ENCODE data around the gene ANKFY1.

Gene ANKFY1

DNA sequence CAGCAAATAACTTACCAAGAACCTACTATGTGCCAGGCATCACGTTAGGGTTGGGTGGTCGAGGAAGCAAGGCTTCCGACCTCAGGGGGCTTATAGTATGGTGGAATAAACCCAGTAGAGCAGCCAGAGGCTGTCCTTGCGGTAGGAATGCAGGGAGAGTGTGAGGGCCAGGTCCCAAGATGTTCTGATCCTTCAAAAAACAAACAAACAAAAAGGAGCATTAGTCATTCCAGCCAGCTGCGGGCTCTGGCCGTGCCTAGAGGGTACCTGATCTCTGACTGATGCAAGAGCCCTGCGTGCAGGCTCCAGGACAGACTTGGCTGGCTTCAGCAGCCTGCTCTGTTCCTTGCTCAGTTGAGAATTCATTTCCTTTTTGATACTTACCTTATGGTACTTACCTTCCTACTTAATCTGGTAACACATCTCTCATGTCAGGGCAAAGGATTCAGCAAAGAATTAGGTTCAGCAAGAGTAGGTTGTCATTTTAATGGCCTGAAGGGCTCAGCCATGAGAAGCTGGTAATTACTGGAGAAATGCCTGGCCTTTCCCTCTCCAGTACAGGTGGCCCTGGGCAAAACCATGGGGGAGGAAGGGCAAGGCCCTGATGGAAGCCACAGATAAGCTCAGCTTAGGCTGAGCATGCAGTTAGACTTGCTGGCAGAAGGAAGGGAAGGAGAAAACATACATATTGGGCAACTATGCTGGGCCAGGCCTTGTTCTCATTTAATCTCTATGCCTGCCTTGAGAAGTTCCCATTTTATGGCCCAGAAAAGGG lies 102.4 kb downstream of the ANKFY1 start:
- peaks cover under 1 to 26% of the 10 kb centered on the region in 2 donors for H3K36me3 ChIP-seq (ENCODE audit: control insufficient read depth in 2 of 2, insufficient read depth in 2 of 2, low read length in 2 of 2)
- H3K27ac ChIP-seq (ENCODE audit: low read depth in 2 of 2, low read length in 2 of 2), result no peak overlapping the region
- no peak overlapping the region for H3K9ac ChIP-seq (ENCODE audit: low read depth in 1 of 2, low read length in 2 of 2)

DNA sequence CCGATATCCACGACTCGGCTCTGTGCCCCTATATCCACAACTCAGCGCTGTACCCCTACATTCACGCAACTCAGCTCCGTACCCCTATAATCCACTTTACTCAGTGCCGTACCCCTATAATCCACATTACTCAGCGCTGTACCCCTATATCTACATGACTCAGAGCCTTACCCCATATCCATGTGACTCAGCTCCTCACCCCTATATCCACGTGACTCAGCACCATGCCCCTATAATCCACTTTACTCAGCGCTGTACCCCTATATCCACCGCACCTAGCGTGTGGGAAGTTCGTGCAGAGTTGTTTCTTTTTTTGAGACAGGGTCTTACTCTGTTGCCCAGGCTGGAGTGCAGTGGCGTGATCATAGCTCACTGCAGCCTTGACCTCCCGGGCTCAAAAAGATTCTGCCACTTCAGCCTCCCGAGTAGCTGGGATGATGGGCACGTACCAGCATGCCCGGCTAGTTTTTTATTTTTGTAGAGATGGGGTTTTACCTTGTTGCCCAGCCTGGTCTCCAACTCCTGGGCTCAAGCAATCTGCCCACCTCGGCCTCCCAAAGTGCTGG lies 103.4 kb downstream of the ANKFY1 start:
- H3K27me3 ChIP-seq (ENCODE audit: control insufficient read depth in 2 of 2, insufficient read depth in 2 of 2, low read length in 2 of 2), result no peaks in the 10 kb centered on the region
- H3K9me3 ChIP-seq (ENCODE audit: control insufficient read depth in 2 of 2, low read length in 2 of 2), result no peaks in the 10 kb centered on the region
- peaks cover 2 to 21% of the 10 kb centered on the region in 2 donors for H3K36me3 ChIP-seq (ENCODE audit: control insufficient read depth in 2 of 2, insufficient read depth in 2 of 2, low read length in 2 of 2)
- no peak overlapping the region for H3K27ac ChIP-seq (ENCODE audit: low read depth in 2 of 2, low read length in 2 of 2)
- H3K4me3 ChIP-seq (ENCODE audit: low read length in 2 of 2), result no peak overlapping the region
- H3K4me1 ChIP-seq (ENCODE audit: control insufficient read depth in 2 of 2, insufficient read depth in 2 of 2, low read length in 2 of 2), result peaks cover 0 to 3% of the 10 kb centered on the region in 2 donors
- H3K9ac ChIP-seq (ENCODE audit: low read depth in 1 of 2, low read length in 2 of 2), result no peak overlapping the region

More for the DNA sequence above, 102.4 kb downstream of the ANKFY1 start:
- Histone ChIP-seq H3K27me3 (ENCODE audit: control insufficient read depth in 2 of 2, insufficient read depth in 2 of 2, low read length in 2 of 2) (no peaks in the 10 kb centered on the region), H3K4me3 (ENCODE audit: low read length in 2 of 2) (no peak overlapping the region), H3K9me3 (ENCODE audit: control insufficient read depth in 2 of 2, low read length in 2 of 2) (no peaks in the 10 kb centered on the region), H3K4me1 (ENCODE audit: control insufficient read depth in 2 of 2, insufficient read depth in 2 of 2, low read length in 2 of 2) (peaks cover 0 to 3% of the 10 kb centered on the region in 2 donors)

DNA sequence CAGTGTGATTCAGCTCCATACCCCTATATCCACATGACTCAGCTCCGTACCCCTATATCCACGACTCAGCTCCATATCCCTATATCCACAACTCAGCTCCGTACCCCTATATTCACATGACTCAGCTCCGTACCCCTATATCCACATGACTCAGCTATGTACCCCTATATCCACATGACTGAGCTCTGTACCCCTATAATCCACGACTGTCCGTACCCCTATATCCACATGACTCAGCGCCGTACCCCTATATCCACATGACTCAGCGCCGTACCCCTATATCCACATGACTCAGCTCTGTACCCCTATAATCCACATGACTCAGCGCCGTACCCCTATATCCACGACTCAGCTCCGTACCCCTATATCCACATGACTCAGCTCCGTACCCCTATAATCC lies 104.0 kb downstream of the ANKFY1 start:
- H3K4me1 ChIP-seq (ENCODE audit: control insufficient read depth in 2 of 2, insufficient read depth in 2 of 2, low read length in 2 of 2), result peaks cover 0 to 3% of the 10 kb centered on the region in 2 donors
- H3K27ac ChIP-seq (ENCODE audit: low read depth in 2 of 2, low read length in 2 of 2), result no peak overlapping the region
- H3K9me3 ChIP-seq (ENCODE audit: control insufficient read depth in 2 of 2, low read length in 2 of 2), result no peaks in the 10 kb centered on the region
- H3K9ac ChIP-seq (ENCODE audit: low read depth in 1 of 2, low read length in 2 of 2), result no peak overlapping the region
- H3K4me3 ChIP-seq (ENCODE audit: low read length in 2 of 2), result no peak overlapping the region
- H3K27me3 ChIP-seq (ENCODE audit: control insufficient read depth in 2 of 2, insufficient read depth in 2 of 2, low read length in 2 of 2), result no peaks in the 10 kb centered on the region
- H3K36me3 ChIP-seq (ENCODE audit: control insufficient read depth in 2 of 2, insufficient read depth in 2 of 2, low read length in 2 of 2), result peaks cover 2 to 19% of the 10 kb centered on the region in 2 donors

DNA sequence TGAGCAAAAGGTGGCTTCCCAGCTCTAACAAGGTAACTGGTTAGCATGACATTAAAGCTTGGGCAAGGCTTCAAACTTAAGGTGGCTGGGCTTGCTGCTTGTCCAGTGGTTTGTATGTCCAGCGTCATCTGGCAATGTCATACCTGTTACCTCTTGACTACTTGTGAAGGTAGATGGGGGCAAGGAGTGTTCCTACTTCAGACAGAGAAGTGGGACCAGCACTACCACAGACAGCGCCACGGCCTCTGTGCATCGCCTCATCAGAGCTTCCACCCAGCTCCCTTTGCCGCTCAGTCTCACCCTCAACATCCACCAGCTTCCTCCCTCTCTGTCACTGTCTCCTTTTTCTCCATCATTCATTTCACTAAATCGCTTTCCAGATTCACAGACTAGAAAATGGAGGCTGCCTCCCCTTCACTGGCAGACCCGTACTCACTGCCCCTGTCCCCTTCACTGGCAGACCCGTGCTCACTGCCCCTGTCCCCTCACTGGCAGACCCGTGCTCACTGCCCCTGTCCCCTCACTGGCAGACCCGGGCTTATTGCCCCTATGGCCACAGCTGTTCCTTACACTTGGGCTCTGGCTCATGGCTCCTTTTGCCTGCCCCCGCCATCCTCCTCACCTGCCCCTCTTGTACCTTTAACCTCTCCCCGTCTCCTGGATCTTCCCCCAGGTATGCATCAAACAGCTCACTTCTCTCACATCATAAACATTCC lies 106.0 kb downstream of the ANKFY1 start:
- H3K27ac ChIP-seq (ENCODE audit: low read depth in 2 of 2, low read length in 2 of 2), result no peak overlapping the region
- H3K36me3 ChIP-seq (ENCODE audit: control insufficient read depth in 2 of 2, insufficient read depth in 2 of 2, low read length in 2 of 2), result peaks cover 4 to 10% of the 10 kb centered on the region in 2 donors
- no peak overlapping the region for H3K4me3 ChIP-seq (ENCODE audit: low read length in 2 of 2)
- H3K27me3 ChIP-seq (ENCODE audit: control insufficient read depth in 2 of 2, insufficient read depth in 2 of 2, low read length in 2 of 2), result no peaks in the 10 kb centered on the region
- H3K9ac ChIP-seq (ENCODE audit: low read depth in 1 of 2, low read length in 2 of 2), result no peak overlapping the region
- no peaks in the 10 kb centered on the region for H3K9me3 ChIP-seq (ENCODE audit: control insufficient read depth in 2 of 2, low read length in 2 of 2)
- peaks cover 0 to 3% of the 10 kb centered on the region in 2 donors for H3K4me1 ChIP-seq (ENCODE audit: control insufficient read depth in 2 of 2, insufficient read depth in 2 of 2, low read length in 2 of 2)

DNA sequence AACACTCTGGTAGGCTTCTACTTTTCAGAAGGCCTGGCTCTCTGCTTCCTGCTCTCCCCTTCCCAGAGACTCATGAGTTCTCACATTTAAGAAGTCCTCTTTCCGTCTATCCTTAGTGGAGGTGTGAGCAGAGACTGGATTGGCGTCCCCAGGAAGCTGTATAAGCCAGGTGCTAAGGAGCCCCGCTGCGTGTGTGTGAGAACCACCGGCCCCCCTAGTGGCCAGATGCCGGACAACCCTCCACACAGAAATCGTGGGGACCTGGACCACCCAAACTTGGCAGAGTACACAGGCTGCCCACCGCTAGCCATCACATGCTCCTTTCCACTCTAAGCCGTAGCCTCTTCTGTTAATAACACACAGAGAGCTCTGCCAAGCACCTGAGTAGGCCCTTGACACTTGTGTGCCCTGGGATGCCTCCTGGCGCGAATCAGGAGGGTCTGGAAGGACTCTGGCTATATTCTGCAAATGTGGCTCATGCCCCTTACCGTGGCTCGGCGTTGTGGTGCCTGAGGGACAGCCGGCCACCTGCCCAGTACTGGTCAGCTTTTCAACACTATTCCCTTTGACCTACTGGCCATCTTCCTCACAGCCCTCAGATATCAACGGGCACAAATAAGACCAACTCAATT lies 106.9 kb downstream of the ANKFY1 start:
- Histone ChIP-seq H3K4me1 (ENCODE audit: control insufficient read depth in 2 of 2, insufficient read depth in 2 of 2, low read length in 2 of 2) (no peaks in the 10 kb centered on the region), H3K9ac (ENCODE audit: low read depth in 1 of 2, low read length in 2 of 2) (no peak overlapping the region), H3K4me3 (ENCODE audit: low read length in 2 of 2) (no peak overlapping the region), H3K9me3 (ENCODE audit: control insufficient read depth in 2 of 2, low read length in 2 of 2) (no peaks in the 10 kb centered on the region), H3K27ac (ENCODE audit: low read depth in 2 of 2, low read length in 2 of 2) (no peak overlapping the region), H3K27me3 (ENCODE audit: control insufficient read depth in 2 of 2, insufficient read depth in 2 of 2, low read length in 2 of 2) (no peaks in the 10 kb centered on the region), H3K36me3 (ENCODE audit: control insufficient read depth in 2 of 2, insufficient read depth in 2 of 2, low read length in 2 of 2) (peaks cover 4 to 12% of the 10 kb centered on the region in 2 donors)

DNA sequence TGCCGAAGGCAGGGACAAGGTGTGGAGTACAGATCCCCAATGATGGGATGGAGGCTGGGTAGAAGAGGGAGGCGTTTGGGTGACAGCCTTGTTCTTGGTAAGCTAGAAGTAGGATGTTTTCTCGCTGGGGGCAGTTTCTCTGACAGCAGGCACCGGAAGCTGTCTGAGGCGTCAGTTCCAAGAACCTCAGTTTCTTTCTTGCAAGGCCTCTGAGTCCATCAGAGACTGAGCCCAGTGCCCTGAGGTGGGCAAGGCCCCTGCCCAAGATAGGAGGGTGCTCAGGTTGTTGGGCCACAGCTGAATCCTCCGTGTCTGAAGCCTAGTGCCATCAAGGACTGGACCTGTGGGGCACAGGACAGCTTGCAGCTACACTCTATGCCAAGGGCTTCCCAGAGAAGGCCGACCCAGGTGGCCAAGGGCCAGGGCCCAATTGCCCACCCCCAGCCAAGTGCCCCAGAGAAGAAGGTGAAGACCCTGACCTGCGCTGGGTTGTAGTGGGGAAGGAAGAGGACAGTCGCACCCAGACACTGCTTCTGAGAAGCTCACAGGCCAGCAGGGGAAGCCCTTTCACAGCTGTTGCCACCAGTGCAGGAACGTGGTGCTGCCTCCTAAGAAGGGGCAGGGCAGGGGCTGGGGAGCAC lies 107.7 kb downstream of the ANKFY1 start:
- Histone ChIP-seq H3K27ac (ENCODE audit: low read depth in 2 of 2, low read length in 2 of 2) (no peak overlapping the region), H3K9me3 (ENCODE audit: control insufficient read depth in 2 of 2, low read length in 2 of 2) (no peaks in the 10 kb centered on the region), H3K36me3 (ENCODE audit: control insufficient read depth in 2 of 2, insufficient read depth in 2 of 2, low read length in 2 of 2) (peaks cover 4 to 12% of the 10 kb centered on the region in 2 donors), H3K27me3 (ENCODE audit: control insufficient read depth in 2 of 2, insufficient read depth in 2 of 2, low read length in 2 of 2) (no peaks in the 10 kb centered on the region), H3K9ac (ENCODE audit: low read depth in 1 of 2, low read length in 2 of 2) (no peak overlapping the region), H3K4me1 (ENCODE audit: control insufficient read depth in 2 of 2, insufficient read depth in 2 of 2, low read length in 2 of 2) (no peaks in the 10 kb centered on the region), H3K4me3 (ENCODE audit: low read length in 2 of 2) (no peak overlapping the region)

DNA sequence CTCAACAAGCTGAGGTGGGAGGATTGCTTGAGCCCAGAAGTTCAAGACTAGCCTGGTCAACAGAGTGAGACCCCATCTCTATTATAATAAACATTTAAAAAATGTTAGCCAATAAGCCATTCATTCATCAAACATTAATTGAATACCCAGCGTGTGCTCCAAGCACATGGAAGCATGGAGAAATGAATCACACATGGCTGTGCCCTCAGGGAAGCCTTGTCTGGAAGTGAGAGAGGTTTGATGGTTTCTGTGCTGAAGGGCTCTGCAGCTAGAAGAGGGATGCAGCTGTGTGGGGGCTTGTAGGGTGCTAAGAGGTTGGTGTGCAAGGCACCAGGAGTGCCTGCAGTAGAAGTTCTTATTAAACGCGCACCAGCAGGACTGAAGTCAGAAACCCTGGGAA lies 109.6 kb downstream of the ANKFY1 start:
- peaks cover 7% of the 10 kb centered on the region in 2 donors for H3K36me3 ChIP-seq (ENCODE audit: control insufficient read depth in 2 of 2, insufficient read depth in 2 of 2, low read length in 2 of 2)
- no peaks in the 10 kb centered on the region for H3K27me3 ChIP-seq (ENCODE audit: control insufficient read depth in 2 of 2, insufficient read depth in 2 of 2, low read length in 2 of 2)
- no peak overlapping the region for H3K27ac ChIP-seq (ENCODE audit: low read depth in 2 of 2, low read length in 2 of 2)
- H3K9me3 ChIP-seq (ENCODE audit: control insufficient read depth in 2 of 2, low read length in 2 of 2), result no peaks in the 10 kb centered on the region
- H3K4me3 ChIP-seq (ENCODE audit: low read length in 2 of 2), result no peak overlapping the region
- H3K4me1 ChIP-seq (ENCODE audit: control insufficient read depth in 2 of 2, insufficient read depth in 2 of 2, low read length in 2 of 2), result no peaks in the 10 kb centered on the region
- H3K9ac ChIP-seq (ENCODE audit: low read depth in 1 of 2, low read length in 2 of 2), result no peak overlapping the region

DNA sequence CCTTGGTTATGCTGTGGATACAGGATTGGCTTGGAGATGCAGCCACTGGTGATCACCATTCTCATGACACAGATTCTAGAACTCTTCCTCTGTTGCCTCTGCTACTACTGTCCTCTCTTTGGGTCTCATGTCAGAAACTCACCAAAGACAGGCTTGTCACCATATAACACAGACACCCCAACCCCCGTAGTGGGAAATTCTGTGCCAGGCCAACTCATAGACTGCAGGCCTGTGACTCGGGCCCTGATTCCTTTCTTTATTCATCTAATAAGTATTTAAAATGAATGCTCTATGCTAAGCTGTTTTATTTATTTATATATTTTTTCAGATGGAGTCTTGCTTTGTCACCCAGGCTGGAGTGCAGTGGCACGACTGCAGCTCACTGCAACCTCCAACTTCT lies 111.3 kb downstream of the ANKFY1 start:
- Histone ChIP-seq H3K27me3 (ENCODE audit: control insufficient read depth in 2 of 2, insufficient read depth in 2 of 2, low read length in 2 of 2) (no peaks in the 10 kb centered on the region), H3K9me3 (ENCODE audit: control insufficient read depth in 2 of 2, low read length in 2 of 2) (no peaks in the 10 kb centered on the region), H3K9ac (ENCODE audit: low read depth in 1 of 2, low read length in 2 of 2) (no peak overlapping the region), H3K4me1 (ENCODE audit: control insufficient read depth in 2 of 2, insufficient read depth in 2 of 2, low read length in 2 of 2) (no peaks in the 10 kb centered on the region), H3K36me3 (ENCODE audit: control insufficient read depth in 2 of 2, insufficient read depth in 2 of 2, low read length in 2 of 2) (peaks cover 7% of the 10 kb centered on the region in 2 donors), H3K4me3 (ENCODE audit: low read length in 2 of 2) (no peak overlapping the region), H3K27ac (ENCODE audit: low read depth in 2 of 2, low read length in 2 of 2) (no peak overlapping the region)

DNA sequence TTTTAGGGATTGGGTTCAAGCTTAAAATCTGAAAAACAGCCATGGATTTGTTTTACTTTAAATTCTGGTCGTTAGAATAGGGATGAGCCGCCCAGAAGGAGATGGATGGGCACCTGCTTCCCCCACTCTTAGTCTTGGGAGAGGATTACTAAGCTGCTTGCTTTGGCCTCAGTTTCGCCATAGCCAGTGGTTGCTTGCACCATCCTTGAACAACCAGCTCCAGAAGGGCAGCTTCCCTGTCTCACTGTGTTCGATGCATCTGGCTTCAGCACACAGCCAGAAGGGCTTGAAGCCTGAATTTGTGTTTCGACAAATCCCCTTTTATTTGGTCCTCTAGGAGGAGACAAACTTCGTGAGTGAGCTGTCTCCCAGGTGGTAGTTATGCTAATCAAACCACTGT lies 113.7 kb downstream of the ANKFY1 start:
- Histone ChIP-seq H3K4me1 (ENCODE audit: control insufficient read depth in 2 of 2, insufficient read depth in 2 of 2, low read length in 2 of 2) (peaks cover 4 to 6% of the 10 kb centered on the region in 2 donors), H3K27me3 (ENCODE audit: control insufficient read depth in 2 of 2, insufficient read depth in 2 of 2, low read length in 2 of 2) (no peaks in the 10 kb centered on the region), H3K9me3 (ENCODE audit: control insufficient read depth in 2 of 2, low read length in 2 of 2) (no peaks in the 10 kb centered on the region), H3K27ac (ENCODE audit: low read depth in 2 of 2, low read length in 2 of 2) (no peak overlapping the region), H3K9ac (ENCODE audit: low read depth in 1 of 2, low read length in 2 of 2) (no peak overlapping the region), H3K4me3 (ENCODE audit: low read length in 2 of 2) (no peak overlapping the region), H3K36me3 (ENCODE audit: control insufficient read depth in 2 of 2, insufficient read depth in 2 of 2, low read length in 2 of 2) (peaks cover 2 to 5% of the 10 kb centered on the region in 2 donors)
